Rectal smooth muscle tissue (tissue), 1 donor: ENCODE measurements around the gene UAP1L1.

Source experiments
- H3K27ac ChIP-seq: one replicate; pipeline ENCODE4 v1.7.0; 2013; ENCODE audit warnings: low read depth, low read length, inconsistent platforms
- H3K27me3 ChIP-seq: one replicate; pipeline ENCODE4 v1.7.0; 2013; ENCODE audit warnings: low read length; ENCODE audit not compliant: control insufficient read depth, insufficient read depth
- H3K36me3 ChIP-seq: one replicate; pipeline ENCODE4 v1.7.0; 2013; ENCODE audit warnings: low read length; ENCODE audit not compliant: control insufficient read depth, insufficient read depth
- H3K4me1 ChIP-seq: one replicate; pipeline ENCODE4 v1.7.0; 2013; ENCODE audit warnings: low read length; ENCODE audit not compliant: control insufficient read depth, insufficient read depth
- H3K4me3 ChIP-seq: one replicate; pipeline ENCODE4 v1.7.0; 2013; ENCODE audit warnings: low read length
- H3K9ac ChIP-seq: one replicate; pipeline ENCODE4 v1.7.0; 2013; ENCODE audit warnings: low read length

UAP1L1 gene

GRCh38 chr9:137035507-137035834 lies 41.8 kb upstream of the UAP1L1 start:
- Histone ChIP-seq H3K4me3 (no peak overlapping the region), H3K4me1 (no peaks in the 10 kb centered on the region), H3K27me3 (no peaks in the 10 kb centered on the region), H3K27ac (no peak overlapping the region), H3K36me3 (no peaks in the 10 kb centered on the region), H3K9ac (no peak overlapping the region)

GRCh38 chr9:137035937-137036336 lies 41.4 kb upstream of the UAP1L1 start:
- no peaks in the 10 kb centered on the region for H3K4me1 ChIP-seq
- no peaks in the 10 kb centered on the region for H3K27me3 ChIP-seq
- no peaks in the 10 kb centered on the region for H3K36me3 ChIP-seq
- H3K9ac ChIP-seq: no peak overlapping the region
- no peak overlapping the region for H3K27ac ChIP-seq
- H3K4me3 ChIP-seq: no peak overlapping the region

GRCh38 chr9:137037035-137037434 lies 40.3 kb upstream of the UAP1L1 start:
- no peak overlapping the region for H3K27ac ChIP-seq
- no peaks in the 10 kb centered on the region for H3K36me3 ChIP-seq
- H3K4me1 ChIP-seq: no peaks in the 10 kb centered on the region
- H3K9ac ChIP-seq: no peak overlapping the region
- H3K4me3 ChIP-seq: no peak overlapping the region
- H3K27me3 ChIP-seq: no peaks in the 10 kb centered on the region

DNA sequence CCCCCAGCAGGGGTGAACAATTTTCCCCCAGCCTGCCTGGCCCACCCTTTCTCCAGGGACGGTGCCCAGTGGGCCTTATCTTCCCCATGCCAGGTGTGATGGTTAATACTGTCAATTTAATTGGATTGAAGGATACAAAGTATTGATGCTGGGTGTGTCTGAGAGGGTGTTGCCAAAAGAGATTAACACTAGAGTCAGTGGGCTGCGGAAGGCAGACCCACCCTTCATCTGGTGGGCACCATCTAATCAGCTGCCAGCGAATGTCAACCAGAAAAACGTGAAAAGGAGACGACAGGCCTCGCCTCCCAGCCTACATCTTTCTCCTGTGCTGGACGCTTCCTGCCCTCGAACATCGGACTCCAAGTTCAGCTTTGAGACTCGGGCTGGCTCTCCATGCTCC lies 39.8 kb upstream of the UAP1L1 start:
- Histone ChIP-seq H3K9ac (no peak overlapping the region), H3K27me3 (no peaks in the 10 kb centered on the region), H3K4me3 (no peak overlapping the region), H3K27ac (no peak overlapping the region), H3K4me1 (no peaks in the 10 kb centered on the region), H3K36me3 (no peaks in the 10 kb centered on the region)

DNA sequence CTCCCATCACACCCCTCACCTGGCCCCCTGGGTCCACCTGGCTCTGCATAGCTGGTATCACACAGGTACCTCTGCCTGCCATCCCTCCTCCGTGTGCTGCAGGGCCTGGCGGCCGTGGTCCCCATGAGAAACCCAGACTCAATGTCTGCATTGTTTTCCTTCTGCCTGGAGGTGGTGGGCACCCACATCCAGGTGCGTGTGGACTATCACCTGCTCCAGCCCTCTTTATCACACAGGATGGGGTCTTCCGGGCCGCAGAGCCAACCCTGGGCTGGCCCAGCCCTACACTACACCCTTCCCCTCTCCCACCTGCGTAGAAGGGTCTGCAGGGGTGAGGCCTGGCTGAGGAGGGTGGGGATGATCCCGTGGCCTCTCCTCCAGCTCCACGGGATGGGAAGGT lies 38.4 kb upstream of the UAP1L1 start:
- no peak overlapping the region for H3K4me3 ChIP-seq
- H3K9ac ChIP-seq: no peak overlapping the region
- no peaks in the 10 kb centered on the region for H3K27me3 ChIP-seq
- no peak overlapping the region for H3K27ac ChIP-seq
- H3K36me3 ChIP-seq: no peaks in the 10 kb centered on the region
- no peaks in the 10 kb centered on the region for H3K4me1 ChIP-seq

- no peak overlapping the region for H3K9ac ChIP-seq
- H3K27me3 ChIP-seq: no peaks in the 10 kb centered on the region
- H3K27ac ChIP-seq: no peak overlapping the region
- H3K36me3 ChIP-seq: no peaks in the 10 kb centered on the region
- no peak overlapping the region for H3K4me3 ChIP-seq
- H3K4me1 ChIP-seq: peaks cover 6% of the 10 kb centered on the region
These were observed 37.5 kb upstream of the UAP1L1 start for GRCh38 chr9:137039611-137040366.

GRCh38 chr9:137040568-137040967 lies 36.7 kb upstream of the UAP1L1 start:
- no peaks in the 10 kb centered on the region for H3K36me3 ChIP-seq
- no peak overlapping the region for H3K4me3 ChIP-seq
- H3K27me3 ChIP-seq: peaks cover 3% of the 10 kb centered on the region
- no peak overlapping the region for H3K27ac ChIP-seq
- no peak overlapping the region for H3K9ac ChIP-seq
- peaks cover 11% of the 10 kb centered on the region for H3K4me1 ChIP-seq

DNA sequence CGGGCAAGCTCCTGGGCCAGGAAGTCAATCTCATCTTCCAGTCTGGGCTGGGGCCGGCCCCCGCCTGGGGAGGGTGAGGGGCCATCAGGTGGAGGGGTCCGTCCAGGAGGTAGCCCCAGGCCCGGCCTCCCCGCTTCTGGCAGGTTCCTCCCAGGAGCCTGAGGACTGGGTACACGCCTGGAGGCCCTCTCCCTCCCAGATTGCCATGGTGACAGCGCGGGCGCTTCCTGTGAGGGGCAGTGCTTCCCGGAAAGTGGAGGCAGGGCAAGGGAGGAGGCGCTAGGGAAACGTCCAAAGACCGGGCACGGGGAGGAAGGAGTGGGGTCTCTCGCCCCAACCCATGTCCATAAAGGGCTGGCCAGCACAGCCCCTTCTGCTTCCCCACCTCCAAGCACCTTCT lies 36.2 kb upstream of the UAP1L1 start:
- no peaks in the 10 kb centered on the region for H3K36me3 ChIP-seq
- H3K27me3 ChIP-seq: peaks cover 3% of the 10 kb centered on the region
- H3K9ac ChIP-seq: no peak overlapping the region
- H3K4me3 ChIP-seq: no peak overlapping the region
- no peak overlapping the region for H3K27ac ChIP-seq
- peaks cover 12% of the 10 kb centered on the region for H3K4me1 ChIP-seq

GRCh38 chr9:137042751-137043727 lies 34.3 kb upstream of the UAP1L1 start:
- peak overlapping the region; percentile 30 for H3K27ac ChIP-seq
- no peaks in the 10 kb centered on the region for H3K36me3 ChIP-seq
- peaks cover 14% of the 10 kb centered on the region for H3K27me3 ChIP-seq
- H3K4me1 ChIP-seq: peaks cover 15% of the 10 kb centered on the region
- no peak overlapping the region for H3K9ac ChIP-seq
- no peak overlapping the region for H3K4me3 ChIP-seq

DNA sequence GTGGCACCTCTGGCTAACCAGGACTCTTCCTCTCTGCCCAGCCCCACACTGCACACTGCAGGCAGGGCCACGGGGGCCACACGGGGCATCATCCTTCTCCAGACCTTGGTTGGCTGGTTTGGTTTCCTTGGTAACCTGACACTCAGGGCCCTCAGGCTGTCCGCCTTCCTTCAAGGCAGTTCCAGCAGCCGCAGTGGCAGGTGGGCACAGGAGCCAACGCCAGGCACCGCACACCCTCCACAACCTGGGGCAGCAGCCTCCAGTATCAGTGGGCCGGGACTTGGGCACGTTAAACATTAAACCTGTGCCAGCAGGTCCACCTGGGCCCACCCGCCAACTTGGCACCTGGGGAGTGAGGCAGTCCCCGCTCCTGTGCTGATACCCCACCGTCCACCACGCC lies 33.3 kb upstream of the UAP1L1 start:
- Histone ChIP-seq H3K4me1 (peaks cover 15% of the 10 kb centered on the region), H3K9ac (no peak overlapping the region), H3K27ac (no peak overlapping the region), H3K4me3 (peak overlapping the region; percentile 64), H3K27me3 (peaks cover 18% of the 10 kb centered on the region), H3K36me3 (no peaks in the 10 kb centered on the region)

DNA sequence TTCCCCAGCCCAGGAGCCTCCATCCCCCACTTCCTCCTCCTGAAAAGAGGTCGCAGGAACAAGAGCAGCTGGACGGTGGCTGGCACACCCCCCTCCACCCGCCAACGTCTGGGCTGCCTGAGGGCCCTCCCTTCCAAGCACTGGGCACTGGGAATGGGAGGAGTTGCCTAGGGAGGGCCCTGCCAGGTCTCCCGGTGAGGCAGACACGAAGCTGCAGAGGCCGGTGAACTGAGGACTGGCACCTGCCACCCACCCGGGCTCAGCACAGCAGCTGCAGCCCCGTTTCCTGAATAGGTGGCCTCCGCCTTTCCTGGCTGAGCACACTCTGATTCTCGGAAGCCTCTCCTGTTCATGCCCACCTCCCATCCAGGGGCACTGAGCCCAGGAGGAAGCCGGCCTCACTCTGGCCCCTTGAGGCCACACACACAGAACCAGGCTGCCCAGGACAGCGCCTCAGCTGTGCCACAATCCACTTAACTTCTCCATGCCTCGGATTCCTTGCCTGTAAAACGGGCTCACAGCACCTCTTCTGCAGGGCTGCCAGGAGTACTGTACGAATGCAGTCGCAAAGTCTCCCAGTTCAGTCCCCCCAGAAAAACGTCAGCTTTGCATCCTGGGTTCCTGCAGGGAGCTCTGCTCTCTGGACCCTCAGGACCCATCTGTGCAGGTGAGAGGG lies 32.7 kb upstream of the UAP1L1 start:
- Histone ChIP-seq H3K27me3 (peaks cover 24% of the 10 kb centered on the region), H3K4me3 (peak overlapping the region; percentile 64), H3K9ac (no peak overlapping the region), H3K27ac (no peak overlapping the region), H3K4me1 (peaks cover 17% of the 10 kb centered on the region), H3K36me3 (no peaks in the 10 kb centered on the region)

DNA sequence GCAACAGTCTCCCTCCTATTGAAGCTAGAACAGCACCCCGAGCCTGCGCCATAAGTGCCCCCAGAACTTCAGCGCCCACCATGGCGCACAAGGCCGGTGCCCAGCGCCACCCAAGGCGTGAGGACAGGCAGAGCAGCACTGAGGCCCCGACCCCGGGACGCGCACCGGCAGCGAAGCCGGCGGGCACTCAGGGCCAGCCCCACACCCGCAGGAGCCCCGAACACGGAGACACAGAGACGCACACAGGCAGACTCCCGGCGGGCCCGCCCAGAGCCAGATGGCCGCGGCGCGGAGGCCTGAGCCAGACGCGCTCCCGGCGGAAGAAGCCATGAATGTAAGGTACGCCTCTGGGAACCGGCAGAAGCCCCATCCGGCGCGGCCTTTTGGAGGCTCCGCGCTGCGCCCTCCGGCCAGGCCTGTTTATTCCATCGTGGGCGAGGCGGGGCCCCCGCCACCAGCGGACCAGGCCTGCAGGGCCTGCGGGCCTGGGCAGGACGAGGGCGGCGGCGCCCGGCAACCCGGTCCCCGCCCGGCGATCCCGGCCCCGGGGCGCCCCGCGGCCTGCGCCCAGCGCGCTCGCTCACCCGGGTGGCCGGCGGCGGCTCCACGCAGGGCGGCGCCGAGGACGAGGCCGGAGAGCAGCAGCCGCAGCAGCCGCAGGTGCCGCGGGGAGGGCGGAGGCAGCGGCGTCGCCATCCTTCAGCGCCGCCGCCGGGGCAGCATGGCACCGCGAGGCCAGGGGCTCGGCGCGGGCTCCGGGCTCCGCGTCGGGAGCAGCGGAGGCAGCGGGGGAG lies 31.8 kb upstream of the UAP1L1 start:
- peaks cover 25% of the 10 kb centered on the region for H3K27me3 ChIP-seq
- H3K4me1 ChIP-seq: peaks cover 17% of the 10 kb centered on the region
- no peaks in the 10 kb centered on the region for H3K36me3 ChIP-seq
- H3K9ac ChIP-seq: no peak overlapping the region
- peak overlapping the region; percentile 68 for H3K4me3 ChIP-seq
- H3K27ac ChIP-seq: no peak overlapping the region
